HG03342 (cell line): Measurements from ENCODE around the gene BECN2.
"Not testable (repeated sequence)": the region's sequence is repeated elsewhere in the genome, so short reads cannot be mapped to it uniquely, and the experiment has no call there.

ENCODE experiments used
- ATAC-seq: cut with Tn5 transposase; IDR thresholded peaks from one replicate; pipeline ENCODE4 v1.9.1; 2021; ENCODE audit warnings: mild to moderate bottlenecking, moderate library complexity; ENCODE audit not compliant: unreplicated experiment

Gene BECN2

GRCh38 chr1:241979071-241979470 lies 21.5 kb downstream of the BECN2 start:
- ATAC-seq: no peak

- ATAC-seq: no peak
Measured at GRCh38 chr1:241979926-241980325, 22.4 kb downstream of the BECN2 start.

DNA sequence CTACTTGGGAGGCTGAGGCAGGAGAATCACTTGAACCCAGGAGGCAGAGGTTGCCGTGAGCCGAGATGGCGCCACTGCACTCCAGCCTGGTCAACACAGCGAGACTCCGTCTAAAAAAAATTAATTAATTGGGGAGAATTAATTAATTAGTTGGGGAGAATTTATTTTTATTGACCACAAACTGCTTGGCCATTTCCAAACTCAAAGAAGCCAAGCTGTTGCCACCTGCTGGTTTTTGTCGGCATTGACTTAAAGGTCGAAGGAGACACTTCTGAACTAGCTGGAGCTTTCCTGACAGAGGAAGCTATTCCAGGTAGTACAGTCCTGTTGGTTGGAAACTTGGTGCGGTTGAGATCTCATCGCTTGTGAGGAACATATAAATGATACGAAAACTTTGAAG lies 28.2 kb downstream of the BECN2 start:
- ATAC-seq: no peak

DNA sequence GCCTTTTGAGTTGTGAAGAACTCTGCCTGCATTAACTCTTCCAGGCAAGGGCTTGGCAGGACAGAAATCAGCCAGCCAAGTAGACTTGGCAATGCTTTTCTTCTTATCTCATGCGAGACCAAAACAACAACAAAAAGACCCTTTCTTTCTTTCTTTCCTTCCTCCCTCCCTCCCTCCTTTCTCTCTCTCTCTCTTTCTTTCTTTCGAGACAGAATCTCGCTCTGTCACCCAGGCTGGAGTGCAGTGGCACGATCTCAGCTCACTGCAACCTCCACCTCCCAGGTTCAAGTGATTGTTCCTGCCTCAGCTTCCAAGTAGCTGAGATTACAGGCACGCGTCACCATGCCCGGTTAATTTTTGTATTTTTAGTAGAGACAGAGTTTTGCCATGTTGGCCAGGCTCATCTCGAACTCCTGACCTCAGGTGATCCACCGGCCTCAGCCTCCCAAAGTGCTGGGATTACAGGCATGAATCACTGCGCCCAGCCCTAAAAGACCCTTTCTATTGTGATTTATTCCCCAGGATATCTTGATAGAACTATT lies 30.9 kb downstream of the BECN2 start:
- not testable (repeated sequence) for ATAC-seq

DNA sequence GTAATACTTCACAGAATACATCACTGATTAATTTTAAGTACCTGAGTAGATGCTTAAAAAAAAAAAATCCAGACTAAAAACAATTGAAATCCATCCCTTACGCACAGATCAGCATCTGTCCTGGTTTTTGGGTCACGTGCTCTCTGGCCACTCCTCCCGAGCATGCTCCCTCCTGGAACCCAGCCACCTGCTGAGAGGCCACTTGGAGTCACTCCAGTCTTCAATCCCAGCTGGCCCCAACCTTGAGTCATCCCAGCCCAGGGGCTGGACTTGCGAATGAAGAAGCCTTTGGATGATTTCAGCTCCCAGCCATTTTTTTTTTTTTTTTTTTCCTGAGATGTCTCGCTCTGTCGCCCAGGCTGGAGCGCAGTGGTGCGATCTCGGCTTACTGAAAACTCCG lies 32.5 kb downstream of the BECN2 start:
- no peak for ATAC-seq

GRCh38 chr1:241992734-241993133 lies 35.2 kb downstream of the BECN2 start:
- no peak for ATAC-seq

- no peak for ATAC-seq
Measured at GRCh38 chr1:241994171-241994570, 36.6 kb downstream of the BECN2 start.

- no peak for ATAC-seq
Measured at GRCh38 chr1:241997401-241997998, 39.9 kb downstream of the BECN2 start.

DNA sequence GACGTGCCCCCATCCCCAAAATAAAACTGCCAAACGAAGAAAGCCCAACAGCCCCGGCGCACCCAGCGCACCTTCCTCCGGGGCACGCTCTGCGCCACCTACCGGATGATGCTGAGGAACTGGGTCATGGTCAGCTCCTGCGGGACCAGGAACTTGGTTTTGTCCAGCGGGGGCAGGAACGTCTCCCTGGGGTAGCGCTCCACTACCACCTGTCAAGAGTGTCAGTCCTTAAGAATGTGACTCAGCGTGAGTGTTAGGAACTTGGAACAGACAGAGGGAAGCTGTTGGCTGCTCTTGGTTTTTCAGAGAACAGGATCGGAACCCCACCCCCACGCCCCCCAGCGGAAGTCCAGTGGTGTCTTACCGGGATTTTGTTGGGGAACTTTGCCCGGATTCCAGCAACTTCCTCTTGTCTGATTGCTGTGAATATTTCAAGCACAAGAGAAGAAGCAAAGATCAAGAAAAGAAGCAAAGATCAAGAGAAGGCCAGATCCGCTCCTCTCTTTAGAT lies 40.9 kb downstream of the BECN2 start:
- peak; percentile 94 for ATAC-seq

- ATAC-seq: no peak
Measured at GRCh38 chr1:241999026-241999425, 41.5 kb downstream of the BECN2 start, which contains the start of gene MAP1LC3C. TSS of gene MAP1LC3C (minus strand) at chr1:241999098. CDS start at chr1:241999008, 90 bp downstream.

GRCh38 chr1:242000434-242000833 lies 42.9 kb downstream of the BECN2 start:
- ATAC-seq: no peak

DNA sequence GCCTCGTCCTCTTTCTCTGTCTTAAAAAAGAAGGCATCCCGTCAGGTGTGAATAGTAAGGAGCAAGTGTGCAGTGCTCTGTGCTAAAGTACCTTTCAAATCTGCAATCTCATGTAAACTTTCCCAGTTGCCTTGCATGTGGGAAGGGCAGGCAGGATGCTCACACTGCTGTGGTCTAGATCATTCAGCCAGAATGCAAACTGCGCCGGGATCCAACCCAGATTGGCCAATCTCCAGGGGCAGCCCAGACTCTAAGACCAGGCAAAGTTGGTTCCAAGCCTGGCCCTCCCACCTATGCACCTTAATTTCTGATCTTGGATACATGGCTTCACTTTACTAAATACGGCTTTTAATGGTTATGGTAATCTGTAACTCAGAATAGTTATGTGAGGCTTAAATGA lies 44.5 kb downstream of the BECN2 start:
- ATAC-seq: no peak

DNA sequence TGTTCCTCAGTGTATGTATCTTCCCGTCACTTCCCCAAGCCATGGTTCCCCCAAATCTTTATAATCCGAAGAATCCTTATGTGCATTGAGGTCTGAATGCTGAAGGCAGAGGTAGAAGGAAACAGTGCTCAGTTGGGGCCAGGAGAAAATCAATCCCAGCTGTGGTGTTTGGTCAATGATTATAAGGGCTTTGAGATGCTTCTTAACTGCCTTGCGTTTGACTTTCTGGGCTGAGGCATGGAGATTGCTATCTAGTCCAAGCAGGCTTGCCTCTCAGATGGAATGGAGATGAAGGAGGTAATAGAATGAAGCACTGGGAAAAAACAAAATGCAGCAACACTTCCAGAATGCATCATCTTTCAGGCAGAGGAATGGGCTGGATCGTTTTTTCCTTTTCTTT lies 44.9 kb downstream of the BECN2 start:
- no peak for ATAC-seq

- ATAC-seq: no peak
Measured at GRCh38 chr1:242004751-242005495, 47.4 kb downstream of the BECN2 start.

DNA sequence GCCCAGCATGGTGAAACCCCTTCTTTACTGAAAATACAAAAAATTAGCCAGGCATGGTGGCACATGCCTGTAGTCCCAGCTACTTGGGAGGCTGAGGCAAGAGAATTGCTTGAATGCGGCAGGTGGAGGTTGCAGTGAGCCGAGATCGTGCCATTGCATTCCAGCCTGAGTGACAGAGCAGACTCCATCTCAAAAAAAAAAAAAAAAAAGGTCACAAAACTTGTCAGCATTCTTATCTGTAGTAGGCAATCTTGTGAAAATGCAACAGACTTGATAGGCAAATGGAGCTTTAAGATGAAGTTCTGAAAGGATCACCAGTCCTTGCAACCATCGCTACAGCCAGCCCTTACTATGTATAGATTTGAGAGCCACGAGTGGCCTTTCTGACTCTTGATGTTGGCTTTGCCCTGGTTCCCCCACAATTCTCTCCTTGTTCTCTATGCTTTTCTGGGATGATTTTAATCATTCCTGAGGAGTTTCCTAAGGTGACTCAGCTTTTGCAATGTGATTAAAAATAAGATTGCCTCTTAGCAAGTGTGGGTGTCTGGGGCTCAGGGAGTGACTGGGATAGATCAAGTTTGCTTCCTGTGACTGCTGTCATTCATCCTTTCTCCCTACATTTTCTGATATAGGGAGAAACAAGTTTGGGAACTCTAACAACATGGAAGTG lies 48.4 kb downstream of the BECN2 start:
- no peak for ATAC-seq

GRCh38 chr1:242006976-242007375 lies 49.4 kb downstream of the BECN2 start:
- no peak for ATAC-seq
